ENCODE measurements around the gene CNGA4. TPM values are rescaled to one million over a fixed set of nuclear protein-coding genes. Genes with fewer than 3 reads are reported as not detected.
"Not testable (repeated sequence)": the region's sequence is repeated elsewhere in the genome, so short reads cannot be mapped to it uniquely, and the experiment has no call there.

Gene CNGA4
- total RNA-seq, 6 donors from 2014 or later, result 0.23 to 9.3 (median 1.8) TPM

GRCh38 chr11:6271598-6271997 is 32.7 kb downstream of the CNGA4 start:
- no peak for TF ChIP-seq POLR2A (IDR thresholded peaks at IDR 0.05)
- DNase-seq (no peak), ATAC-seq (ENCODE audit: low FRiP score in 2 of 2) (no peak)
- H3K36me3 ChIP-seq, result no peaks in the 10 kb centered on the region
- no peak overlapping the region for H3K27ac ChIP-seq
- peaks cover 0 to 3% (median 0%) of the 10 kb centered on the region in 4 donors for H3K9me3 ChIP-seq
- H3K4me1 ChIP-seq, result no peaks in the 10 kb centered on the region
- no peak overlapping the region for H3K4me3 ChIP-seq
- H3K27me3 ChIP-seq, result no peaks in the 10 kb centered on the region
- 56 to 73% methylated on average over 2 to 3 of the region's 3 CpGs for WGBS, 2 donors

- Histone ChIP-seq H3K36me3 (no peaks in the 10 kb centered on the region), H3K27me3 (no peaks in the 10 kb centered on the region), H3K9me3 (peaks cover 0 to 4% (median 0%) of the 10 kb centered on the region in 4 donors), H3K4me1 (no peaks in the 10 kb centered on the region), H3K27ac (no peak overlapping the region), H3K4me3 (no peak overlapping the region)
- DNase-seq, result no peak
- TF ChIP-seq POLR2A (IDR thresholded peaks at IDR 0.05) (no peak), EP300 (IDR thresholded peaks at IDR 0.05) (no peak)
- no peak for ATAC-seq (ENCODE audit: low FRiP score in 2 of 2)
- WGBS, 2 donors, result 60 to 72% methylated on average over 4 of the region's 4 CpGs
Observed at GRCh38 chr11:6273188-6273587, 34.3 kb downstream of the CNGA4 start.

- H3K36me3 ChIP-seq; H3K9me3 ChIP-seq; H3K27ac ChIP-seq; H3K4me3 ChIP-seq; H3K27me3 ChIP-seq; DNase-seq; H3K4me1 ChIP-seq; ATAC-seq (ENCODE audit: low FRiP score in 2 of 2): not testable (repeated sequence)
- 52 to 58% methylated on average over 7 of the region's 7 CpGs for WGBS, 2 donors
Observed at GRCh38 chr11:6280809-6281208, 41.9 kb downstream of the CNGA4 start.

- H3K36me3 ChIP-seq, result no peaks in the 10 kb centered on the region
- no peak overlapping the region for H3K27ac ChIP-seq
- no peaks in the 10 kb centered on the region for H3K9me3 ChIP-seq
- 74 to 85% methylated on average over 4 of the region's 4 CpGs for WGBS, 2 donors
- no peak for ATAC-seq (ENCODE audit: low FRiP score in 2 of 2)
- H3K4me3 ChIP-seq, result no peak overlapping the region
- no peaks in the 10 kb centered on the region for H3K27me3 ChIP-seq
- H3K4me1 ChIP-seq, result no peaks in the 10 kb centered on the region
- TF ChIP-seq POLR2A (IDR thresholded peaks at IDR 0.05) (no peak), CTCF (IDR thresholded peaks at IDR 0.05) (no peak), EP300 (IDR thresholded peaks at IDR 0.05) (no peak), POLR2AphosphoS5 (IDR thresholded peaks at IDR 0.05) (no peak)
- no peak for DNase-seq
Observed at GRCh38 chr11:6283453-6284023, 44.6 kb downstream of the CNGA4 start.

- no peak for TF ChIP-seq POLR2A (IDR thresholded peaks at IDR 0.05)
- no peak overlapping the region for H3K4me3 ChIP-seq
- no peaks in the 10 kb centered on the region for H3K9me3 ChIP-seq
- 82 to 84% methylated on average over 3 of the region's 3 CpGs for WGBS, 2 donors
- no peaks in the 10 kb centered on the region for H3K4me1 ChIP-seq
- no peaks in the 10 kb centered on the region for H3K36me3 ChIP-seq
- H3K27me3 ChIP-seq, result no peaks in the 10 kb centered on the region
- ATAC-seq (ENCODE audit: low FRiP score in 2 of 2) (no peak), DNase-seq (no peak)
- H3K27ac ChIP-seq, result no peak overlapping the region
Observed at GRCh38 chr11:6284250-6284649, 45.4 kb downstream of the CNGA4 start.

GRCh38 chr11:6285019-6285418 is 46.1 kb downstream of the CNGA4 start:
- WGBS, 2 donors, result 78 to 85% methylated on average over 4 of the region's 4 CpGs
- ATAC-seq (ENCODE audit: low FRiP score in 2 of 2), result no peak
- no peak for TF ChIP-seq POLR2A (IDR thresholded peaks at IDR 0.05)
- TF ChIP-seq POLR2AphosphoS5 (IDR thresholded peaks at IDR 0.05), result no peak
- no peak for TF ChIP-seq EP300 (IDR thresholded peaks at IDR 0.05)
- no peak for TF ChIP-seq CTCF (IDR thresholded peaks at IDR 0.05)
- no peak overlapping the region for H3K4me3 ChIP-seq
- H3K36me3 ChIP-seq, result no peaks in the 10 kb centered on the region
- no peaks in the 10 kb centered on the region for H3K9me3 ChIP-seq
- H3K27ac ChIP-seq, result no peak overlapping the region
- H3K4me1 ChIP-seq, result no peaks in the 10 kb centered on the region
- no peak for DNase-seq
- no peaks in the 10 kb centered on the region for H3K27me3 ChIP-seq

Other genes with a start within 250 kb of the CNGA4 start
- gene OR56A4, start 232.1 kb upstream of the CNGA4 start, total RNA-seq, result not detected
- gene OR56A1, start 208.3 kb upstream of the CNGA4 start, total RNA-seq, result under 1 TPM in 1 of 6 donors, not detected in 5; 0.15 TPM
- not detected for gene OR56B4, start 131.4 kb upstream of the CNGA4 start, total RNA-seq
- under 1 TPM in 1 of 6 donors, not detected in 5; 0.40 TPM for gene OR52B2, start 68.8 kb upstream of the CNGA4 start, total RNA-seq
- gene OR52W1, start 39.9 kb upstream of the CNGA4 start, total RNA-seq, result not detected
- not detected for gene C11orf42, start 33.5 kb upstream of the CNGA4 start, total RNA-seq
- 100 to 1,000 TPM in 1 of 6 donors, 10 to 100 TPM in 5; 37.4 to 163 (median 39.6) TPM for gene FHIP1B, start 4.5 kb upstream of the CNGA4 start, total RNA-seq
- gene CCKBR, start 20.7 kb downstream of the CNGA4 start, total RNA-seq, result not detected
- gene CAVIN3, start 81.4 kb downstream of the CNGA4 start, total RNA-seq, result 100 to 1,000 TPM in 2 of 6 donors, 10 to 100 TPM in 4; 45.1 to 173 (median 65.8) TPM
- 10 to 100 TPM; 25.3 to 62.9 (median 53.9) TPM for gene SMPD1, start 151.4 kb downstream of the CNGA4 start, total RNA-seq
- gene APBB1, start 180.0 kb downstream of the CNGA4 start, total RNA-seq, result 10 to 100 TPM; 30.4 to 66.8 (median 40.0) TPM
- gene HPX, start 201.9 kb downstream of the CNGA4 start, total RNA-seq, result 1 to 10 TPM in 5 of 6 donors, under 1 TPM in 1; 0.67 to 3.6 (median 2.6) TPM
- gene TRIM3, start 234.9 kb downstream of the CNGA4 start, total RNA-seq, result 10 to 100 TPM; 21.4 to 63.9 (median 28.7) TPM
- 10 to 100 TPM; 41.7 to 80.7 (median 54.6) TPM for gene ARFIP2, start 242.2 kb downstream of the CNGA4 start, total RNA-seq
- 10 to 100 TPM; 21.0 to 53.0 (median 42.6) TPM for gene TIMM10B, start 242.4 kb downstream of the CNGA4 start, total RNA-seq